ENCODE results near the gene KCNAB3.
A peak's percentile ranks its signal among the peaks of the same experiment; 100 is the strongest.

Gene KCNAB3

DNA sequence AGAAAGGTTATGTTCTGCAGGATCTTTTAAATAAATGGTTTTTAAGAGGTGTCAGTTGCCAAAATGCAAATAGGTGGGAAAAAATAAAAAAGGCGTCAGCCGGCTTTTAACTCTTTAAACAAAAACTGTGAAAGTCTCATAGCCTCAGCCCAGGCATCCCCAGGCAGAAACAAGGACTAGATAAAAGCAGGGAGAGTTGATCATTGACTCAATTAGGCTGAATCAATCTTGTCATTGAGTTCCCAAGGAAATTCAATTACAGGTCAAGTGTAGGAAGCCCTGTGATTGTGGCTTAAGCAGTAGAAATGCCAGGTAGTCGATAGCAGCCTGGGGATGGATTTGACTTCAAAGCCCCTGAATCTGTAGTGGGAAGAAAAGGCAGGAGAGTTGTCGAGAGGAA, 42.0 kb upstream of the KCNAB3 start:
- no peak overlapping the region for H3K4me3 ChIP-seq (ENCODE audit: low read depth, low read length)
- TF ChIP-seq CTCF (IDR thresholded peaks at IDR 0.05; ENCODE audit: low read depth, low read length): no peak

DNA sequence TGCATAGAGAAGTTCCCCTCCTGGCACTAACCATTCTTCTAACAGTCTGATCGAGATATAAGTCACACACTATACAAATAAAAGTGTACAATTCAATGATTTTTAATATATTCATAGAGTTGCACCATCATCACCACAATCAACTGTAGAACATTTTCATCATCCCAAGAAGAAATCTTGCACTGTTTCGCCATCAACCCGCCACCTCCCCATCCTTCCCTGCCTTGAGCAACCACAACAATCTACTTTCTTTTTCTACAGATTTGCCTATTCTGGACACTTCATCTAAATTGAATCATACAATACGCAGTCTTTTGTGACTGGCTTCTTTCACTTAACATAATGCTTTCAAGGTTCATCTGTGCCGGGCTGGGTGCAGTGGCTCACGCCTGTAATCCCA, 39.8 kb upstream of the KCNAB3 start:
- H3K9me3 ChIP-seq: no peaks in the 10 kb centered on the region
- TF ChIP-seq CTCF (IDR thresholded peaks at IDR 0.05; ENCODE audit: low read depth, low read length): no peak
- no peaks in the 10 kb centered on the region for H3K4me1 ChIP-seq
- no peaks in the 10 kb centered on the region for H3K27me3 ChIP-seq
- no peaks in the 10 kb centered on the region for H3K36me3 ChIP-seq
- H3K4me3 ChIP-seq (ENCODE audit: low read depth, low read length): no peak overlapping the region
- DNase-seq: no peak

More for the DNA sequence above, 42.0 kb upstream of the KCNAB3 start:
- Histone ChIP-seq H3K4me1 (no peaks in the 10 kb centered on the region), H3K36me3 (no peaks in the 10 kb centered on the region), H3K9me3 (no peaks in the 10 kb centered on the region), H3K27me3 (no peaks in the 10 kb centered on the region)
- DNase-seq: no peak

GRCh38 chr17:7967751-7968150, 38.1 kb upstream of the KCNAB3 start:
- Histone ChIP-seq H3K4me1 (no peaks in the 10 kb centered on the region), H3K4me3 (ENCODE audit: low read depth, low read length) (no peak overlapping the region), H3K36me3 (no peaks in the 10 kb centered on the region), H3K27me3 (no peaks in the 10 kb centered on the region), H3K9me3 (no peaks in the 10 kb centered on the region)
- DNase-seq: no peak
- no peak for TF ChIP-seq CTCF (IDR thresholded peaks at IDR 0.05; ENCODE audit: low read depth, low read length)

DNA sequence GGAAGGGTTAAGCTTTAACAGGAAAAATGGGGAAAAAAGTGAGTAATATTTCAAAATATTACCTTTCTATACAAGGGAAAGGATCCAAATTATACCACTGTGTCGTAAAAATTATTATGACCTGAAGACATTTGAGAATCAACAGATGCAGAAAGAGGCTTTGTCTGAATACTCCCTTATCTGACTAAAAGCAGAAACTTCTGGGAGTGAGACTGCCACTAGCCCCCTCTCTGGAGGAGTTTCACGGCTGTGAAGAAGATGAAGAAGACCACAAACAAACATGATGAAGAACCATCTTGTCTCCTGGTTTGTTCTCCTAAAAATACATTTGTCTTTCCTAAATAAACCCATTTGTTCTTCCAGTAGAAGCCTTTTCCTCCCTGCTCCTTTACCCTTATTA, 31.8 kb upstream of the KCNAB3 start:
- Histone ChIP-seq H3K4me3 (ENCODE audit: low read depth, low read length) (no peak overlapping the region), H3K9me3 (no peaks in the 10 kb centered on the region), H3K36me3 (no peaks in the 10 kb centered on the region), H3K27me3 (no peaks in the 10 kb centered on the region), H3K4me1 (no peaks in the 10 kb centered on the region)
- TF ChIP-seq CTCF (IDR thresholded peaks at IDR 0.05; ENCODE audit: low read depth, low read length): no peak
- no peak for DNase-seq

GRCh38 chr17:7959503-7960253, 30.0 kb upstream of the KCNAB3 start:
- Histone ChIP-seq H3K4me3 (ENCODE audit: low read depth, low read length) (no peak overlapping the region), H3K9me3 (no peaks in the 10 kb centered on the region), H3K27me3 (no peaks in the 10 kb centered on the region), H3K4me1 (no peaks in the 10 kb centered on the region), H3K36me3 (no peaks in the 10 kb centered on the region)
- DNase-seq: no peak
- TF ChIP-seq CTCF (IDR thresholded peaks at IDR 0.05; ENCODE audit: low read depth, low read length): no peak

- Histone ChIP-seq H3K4me1 (no peaks in the 10 kb centered on the region), H3K9me3 (no peaks in the 10 kb centered on the region), H3K4me3 (ENCODE audit: low read depth, low read length) (no peak overlapping the region), H3K36me3 (no peaks in the 10 kb centered on the region), H3K27me3 (no peaks in the 10 kb centered on the region)
- no peak for TF ChIP-seq CTCF (IDR thresholded peaks at IDR 0.05; ENCODE audit: low read depth, low read length)
- DNase-seq: peak; percentile 7
Observed at GRCh38 chr17:7956228-7956965, 26.7 kb upstream of the KCNAB3 start.
